ENCODE results near the gene SV2C. TPM values are rescaled to one million over a fixed set of nuclear protein-coding genes. Genes with fewer than 3 reads are reported as not detected.

SV2C gene
- total RNA-seq, 1 experiment from 2014 or later, result not detected

- DNase-seq (ENCODE audit: low read depth, low spot score) (no peak), ATAC-seq (no peak)
- Histone ChIP-seq H3K4me1 (ENCODE audit: control insufficient read depth in 1 of 2, insufficient read depth in 2 of 2, low read length in 2 of 2) (no peaks in the 10 kb centered on the region), H3K4me3 (replicated peaks in 1 of 2; ENCODE audit: low read depth in 1 of 2, low read length in 2 of 2) (no peak overlapping the region), H3K79me2 (ENCODE audit: insufficient read depth, low read length) (no peaks in the 10 kb centered on the region), H3K4me2 (ENCODE audit: low read length) (no peak overlapping the region), H3K9me3 (ENCODE audit: control insufficient read depth in 1 of 2, insufficient read depth in 1 of 2, low read depth in 1 of 2, low read length in 2 of 2) (no peaks in the 10 kb centered on the region), H3K27me3 (ENCODE audit: insufficient read depth, low read length) (peaks cover 26% of the 10 kb centered on the region), H3K9ac (ENCODE audit: low read length) (no peak overlapping the region), H3K9me2 (ENCODE audit: insufficient read depth) (no peaks in the 10 kb centered on the region), H3K36me3 (ENCODE audit: control insufficient read depth in 1 of 2, insufficient read depth in 2 of 2, low read length in 2 of 2) (no peaks in the 10 kb centered on the region; a peak in 1 of 4 replicates), H2AFZ (ENCODE audit: low read depth, low read length, poor library complexity, severe bottlenecking) (no peak overlapping the region), H3K27ac (ENCODE audit: low read depth, low read length) (no peak overlapping the region), H4K20me1 (ENCODE audit: insufficient read depth) (no peaks in the 10 kb centered on the region)
- no peak for TF ChIP-seq TCF7L2 (IDR thresholded peaks at IDR 0.05; ENCODE audit: borderline replicate concordance, extremely low read depth, insufficient read depth, insufficient read length)
- TF ChIP-seq, protein P1, sequence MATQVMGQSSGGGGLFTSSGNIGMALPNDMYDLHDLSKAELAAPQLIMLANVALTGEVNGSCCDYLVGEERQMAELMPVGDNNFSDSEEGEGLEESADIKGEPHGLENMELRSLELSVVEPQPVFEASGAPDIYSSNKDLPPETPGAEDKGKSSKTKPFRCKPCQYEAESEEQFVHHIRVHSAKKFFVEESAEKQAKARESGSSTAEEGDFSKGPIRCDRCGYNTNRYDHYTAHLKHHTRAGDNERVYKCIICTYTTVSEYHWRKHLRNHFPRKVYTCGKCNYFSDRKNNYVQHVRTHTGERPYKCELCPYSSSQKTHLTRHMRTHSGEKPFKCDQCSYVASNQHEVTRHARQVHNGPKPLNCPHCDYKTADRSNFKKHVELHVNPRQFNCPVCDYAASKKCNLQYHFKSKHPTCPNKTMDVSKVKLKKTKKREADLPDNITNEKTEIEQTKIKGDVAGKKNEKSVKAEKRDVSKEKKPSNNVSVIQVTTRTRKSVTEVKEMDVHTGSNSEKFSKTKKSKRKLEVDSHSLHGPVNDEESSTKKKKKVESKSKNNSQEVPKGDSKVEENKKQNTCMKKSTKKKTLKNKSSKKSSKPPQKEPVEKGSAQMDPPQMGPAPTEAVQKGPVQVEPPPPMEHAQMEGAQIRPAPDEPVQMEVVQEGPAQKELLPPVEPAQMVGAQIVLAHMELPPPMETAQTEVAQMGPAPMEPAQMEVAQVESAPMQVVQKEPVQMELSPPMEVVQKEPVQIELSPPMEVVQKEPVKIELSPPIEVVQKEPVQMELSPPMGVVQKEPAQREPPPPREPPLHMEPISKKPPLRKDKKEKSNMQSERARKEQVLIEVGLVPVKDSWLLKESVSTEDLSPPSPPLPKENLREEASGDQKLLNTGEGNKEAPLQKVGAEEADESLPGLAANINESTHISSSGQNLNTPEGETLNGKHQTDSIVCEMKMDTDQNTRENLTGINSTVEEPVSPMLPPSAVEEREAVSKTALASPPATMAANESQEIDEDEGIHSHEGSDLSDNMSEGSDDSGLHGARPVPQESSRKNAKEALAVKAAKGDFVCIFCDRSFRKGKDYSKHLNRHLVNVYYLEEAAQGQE (IDR thresholded peaks at IDR 0.05; ENCODE audit: low read depth), result peak; percentile 86
- POLR2A ChIA-PET, result no interaction called here
- RAD21 ChIA-PET (ENCODE audit: low non-redundant PET in 1 of 2, low total read pairs in 2 of 2, uncharacterized antibody in 2 of 2, unreplicated experiment in 2 of 2), result no interaction called here
- CTCF ChIA-PET, result interaction anchor here (0.7 to 1.0 kb wide), 2 partner anchors 16 to 71 kb away, joined by 3 to 4 read pairs; no protein-coding TSS in a partner anchor
- BruUV-seq (replicated peaks), result no TSS peak
- intact Hi-C loops (cut with micrococcal nuclease), result no loop called here
Measured at GRCh38 chr5:76104027-76104426, 20.8 kb downstream of the SV2C start.

DNA sequence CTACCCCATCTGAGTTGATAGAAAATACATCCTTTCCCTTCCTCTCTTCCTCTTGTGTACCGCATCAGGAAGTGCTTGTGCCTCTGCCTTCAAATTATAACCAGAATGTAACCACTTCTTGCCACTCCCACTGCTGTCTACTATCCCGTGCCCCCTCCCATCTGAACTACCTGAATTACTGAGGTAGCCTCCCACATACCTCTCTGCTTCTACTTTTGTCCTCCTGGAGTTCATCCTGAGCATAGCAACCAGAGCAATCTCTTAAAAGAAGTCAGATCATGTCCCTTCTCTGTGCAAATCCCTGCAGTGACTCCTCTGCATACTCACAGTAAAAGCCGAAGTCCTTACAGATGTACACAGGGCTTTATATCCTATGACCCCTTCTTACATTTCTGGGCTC is 23.0 kb downstream of the SV2C start:
- Histone ChIP-seq H3K36me3 (ENCODE audit: control insufficient read depth in 1 of 2, insufficient read depth in 2 of 2, low read length in 2 of 2) (no peaks in the 10 kb centered on the region; a peak in 1 of 4 replicates), H3K9ac (ENCODE audit: low read length) (no peak overlapping the region), H3K27me3 (ENCODE audit: insufficient read depth, low read length) (peaks cover 37% of the 10 kb centered on the region), H3K79me2 (ENCODE audit: insufficient read depth, low read length) (no peaks in the 10 kb centered on the region), H3K4me3 (replicated peaks in 1 of 2; ENCODE audit: low read depth in 1 of 2, low read length in 2 of 2) (no peak overlapping the region), H4K20me1 (ENCODE audit: insufficient read depth) (no peaks in the 10 kb centered on the region), H3K4me1 (ENCODE audit: control insufficient read depth in 1 of 2, insufficient read depth in 2 of 2, low read length in 2 of 2) (no peaks in the 10 kb centered on the region), H3K9me2 (ENCODE audit: insufficient read depth) (no peaks in the 10 kb centered on the region), H3K9me3 (ENCODE audit: control insufficient read depth in 1 of 2, insufficient read depth in 1 of 2, low read depth in 1 of 2, low read length in 2 of 2) (no peaks in the 10 kb centered on the region), H3K27ac (ENCODE audit: low read depth, low read length) (no peak overlapping the region), H3K4me2 (ENCODE audit: low read length) (no peak overlapping the region), H2AFZ (ENCODE audit: low read depth, low read length, poor library complexity, severe bottlenecking) (no peak overlapping the region)
- RAD21 ChIA-PET (ENCODE audit: low non-redundant PET in 1 of 2, low total read pairs in 2 of 2, uncharacterized antibody in 2 of 2, unreplicated experiment in 2 of 2), result no interaction called here
- DNase-seq (ENCODE audit: low read depth, low spot score), result no peak
- ATAC-seq, result no peak
- CTCF ChIA-PET, result no interaction called here
- BruUV-seq (replicated peaks), result no TSS peak
- POLR2A ChIA-PET, result no interaction called here
- intact Hi-C loops (cut with micrococcal nuclease), result no loop called here
- TF ChIP-seq SRF (IDR thresholded peaks at IDR 0.05; ENCODE audit: low read depth) (no peak), FOSL1 (IDR thresholded peaks at IDR 0.05; ENCODE audit: low read depth) (no peak), ZNF274 (IDR thresholded peaks at IDR 0.05; ENCODE audit: low read depth, low read length) (no peak), ZFX (IDR thresholded peaks at IDR 0.05) (no peak), SP1 (IDR thresholded peaks at IDR 0.05; ENCODE audit: low read depth) (no peak), POLR2A (IDR thresholded peaks at IDR 0.05; ENCODE audit: borderline replicate concordance, extremely low read depth, insufficient read depth, insufficient read length) (no peak), JUND (IDR thresholded peaks at IDR 0.05) (no peak), EZH2phosphoT487 (IDR thresholded peaks at IDR 0.05; ENCODE audit: borderline replicate concordance) (no peak), ELF1 (IDR thresholded peaks at IDR 0.05; ENCODE audit: borderline replicate concordance, low read depth) (no peak), YY1 (IDR thresholded peaks at IDR 0.05; ENCODE audit: extremely low read depth, insufficient replicate concordance, low read depth, low read length) (no peak)
- TF ChIP-seq, protein P2, sequence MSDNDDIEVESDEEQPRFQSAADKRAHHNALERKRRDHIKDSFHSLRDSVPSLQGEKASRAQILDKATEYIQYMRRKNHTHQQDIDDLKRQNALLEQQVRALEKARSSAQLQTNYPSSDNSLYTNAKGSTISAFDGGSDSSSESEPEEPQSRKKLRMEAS (IDR thresholded peaks at IDR 0.05), result no peak
- TF ChIP-seq, protein P1 (IDR thresholded peaks at IDR 0.05; ENCODE audit: low read depth), result no peak

Data from HCT116 (cell line).